Neutrophil (primary cell): ENCODE results near the gene IFNL2.
"Not testable (repeated sequence)": the region's sequence is repeated elsewhere in the genome, so short reads cannot be mapped to it uniquely, and the experiment has no call there.

ENCODE experiments used
- H3K27ac ChIP-seq: fragments of 200-600 bp; sonication (generic); 2 replicates; pipeline ENCODE4 v1.5.1; 2016; ENCODE audit warnings: mild to moderate bottlenecking, moderate library complexity
- H3K27me3 ChIP-seq: fragments of 200-600 bp; sonication (generic); 2 replicates; pipeline ENCODE4 v1.6.0; 2016; ENCODE audit warnings: mild to moderate bottlenecking
- H3K36me3 ChIP-seq: fragments of 200-600 bp; sonication (generic); 2 replicates; pipeline ENCODE4 v1.5.1; 2017
- H3K4me1 ChIP-seq, 2 experiments: fragments of 200-600 bp in 1 of 2; sonication (generic) in 1 of 2; 1 replicate in 1 of 2; 2 replicates in 1 of 2; pipeline versions ENCODE4 v1.5.1 to v1.6.1; 2013 to 2016; ENCODE audit warnings: low read depth in 1 of 2, low read length in 1 of 2, mild to moderate bottlenecking in 1 of 2, moderate library complexity in 1 of 2; ENCODE audit not compliant: control insufficient read depth in 1 of 2, insufficient read depth in 1 of 2
- H3K4me3 ChIP-seq, 2 experiments: fragments of 200-600 bp in 1 of 2; sonication (generic) in 1 of 2; 1 replicate in 1 of 2; 2 replicates in 1 of 2; pipeline ENCODE4 v1.5.1; 2013 to 2016; ENCODE audit warnings: low read depth in 1 of 2, low read length in 1 of 2, mild to moderate bottlenecking in 1 of 2, moderate library complexity in 1 of 2
- H3K9me3 ChIP-seq: fragments of 200-600 bp; sonication (generic); 2 replicates; pipeline ENCODE4 v1.5.1; 2016
- TF ChIP-seq, protein P1 (sequence below): fragments of 200-600 bp; sonication (generic); IDR thresholded peaks from 2 replicates; pipeline ENCODE4 v1.5.1; 2016; ENCODE audit warnings: antibody characterized with exemption

IFNL2 gene

DNA sequence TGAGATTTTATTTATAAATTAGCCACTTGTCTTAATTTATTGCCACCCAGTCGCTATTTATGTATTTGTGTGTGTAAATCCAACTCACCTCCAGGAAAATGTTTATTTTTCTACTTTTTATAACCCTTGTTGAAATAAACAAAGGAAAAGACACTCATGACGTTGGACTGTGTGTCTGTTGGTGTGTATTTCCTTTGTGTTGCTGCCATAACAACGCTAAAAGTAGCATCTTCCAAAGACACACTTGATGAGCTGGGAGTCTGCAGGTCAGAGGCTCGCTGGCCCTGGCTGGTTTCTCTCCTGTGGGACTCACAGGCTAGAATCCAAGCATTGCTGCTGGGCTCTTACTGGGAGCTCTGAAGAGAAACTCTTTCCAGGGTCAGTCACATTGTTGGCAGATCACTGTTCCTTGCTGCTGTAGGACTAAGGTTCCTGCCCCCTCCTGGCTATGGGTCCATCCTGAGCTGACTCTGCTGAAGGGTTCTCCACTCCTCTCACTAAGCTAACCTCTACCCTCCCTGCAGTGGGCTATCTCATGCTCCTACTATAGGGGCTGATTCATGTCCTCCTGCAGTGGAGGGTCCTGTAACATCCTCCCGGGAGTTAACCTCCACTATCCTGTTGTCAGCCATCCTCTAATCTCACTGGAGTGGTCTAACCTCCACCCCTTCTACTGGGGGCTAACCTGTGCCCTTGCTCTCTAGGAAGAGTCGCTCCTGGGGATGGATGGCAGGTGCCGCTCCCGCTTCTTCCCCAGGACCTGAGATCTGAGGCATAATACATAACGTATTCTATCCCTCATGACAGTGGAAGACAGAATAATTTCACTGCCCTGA lies 2.1 kb downstream of the IFNL2 start:
- H3K36me3 ChIP-seq = no peaks in the 10 kb centered on the region
- H3K27ac ChIP-seq = no peak overlapping the region
- TF ChIP-seq, protein P1, sequence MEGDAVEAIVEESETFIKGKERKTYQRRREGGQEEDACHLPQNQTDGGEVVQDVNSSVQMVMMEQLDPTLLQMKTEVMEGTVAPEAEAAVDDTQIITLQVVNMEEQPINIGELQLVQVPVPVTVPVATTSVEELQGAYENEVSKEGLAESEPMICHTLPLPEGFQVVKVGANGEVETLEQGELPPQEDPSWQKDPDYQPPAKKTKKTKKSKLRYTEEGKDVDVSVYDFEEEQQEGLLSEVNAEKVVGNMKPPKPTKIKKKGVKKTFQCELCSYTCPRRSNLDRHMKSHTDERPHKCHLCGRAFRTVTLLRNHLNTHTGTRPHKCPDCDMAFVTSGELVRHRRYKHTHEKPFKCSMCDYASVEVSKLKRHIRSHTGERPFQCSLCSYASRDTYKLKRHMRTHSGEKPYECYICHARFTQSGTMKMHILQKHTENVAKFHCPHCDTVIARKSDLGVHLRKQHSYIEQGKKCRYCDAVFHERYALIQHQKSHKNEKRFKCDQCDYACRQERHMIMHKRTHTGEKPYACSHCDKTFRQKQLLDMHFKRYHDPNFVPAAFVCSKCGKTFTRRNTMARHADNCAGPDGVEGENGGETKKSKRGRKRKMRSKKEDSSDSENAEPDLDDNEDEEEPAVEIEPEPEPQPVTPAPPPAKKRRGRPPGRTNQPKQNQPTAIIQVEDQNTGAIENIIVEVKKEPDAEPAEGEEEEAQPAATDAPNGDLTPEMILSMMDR = no peak
- H3K4me1 ChIP-seq = no peaks in the 10 kb centered on the region
- no peaks in the 10 kb centered on the region for H3K9me3 ChIP-seq
- H3K4me3 ChIP-seq = no peak overlapping the region
- H3K27me3 ChIP-seq = peaks cover 27% of the 10 kb centered on the region

GRCh38 chr19:39273859-39274258 lies 5.7 kb downstream of the IFNL2 start:
- H3K27me3 ChIP-seq, H3K27ac ChIP-seq, H3K4me3 ChIP-seq, H3K4me1 ChIP-seq, H3K36me3 ChIP-seq, H3K9me3 ChIP-seq: not testable (repeated sequence)

DNA sequence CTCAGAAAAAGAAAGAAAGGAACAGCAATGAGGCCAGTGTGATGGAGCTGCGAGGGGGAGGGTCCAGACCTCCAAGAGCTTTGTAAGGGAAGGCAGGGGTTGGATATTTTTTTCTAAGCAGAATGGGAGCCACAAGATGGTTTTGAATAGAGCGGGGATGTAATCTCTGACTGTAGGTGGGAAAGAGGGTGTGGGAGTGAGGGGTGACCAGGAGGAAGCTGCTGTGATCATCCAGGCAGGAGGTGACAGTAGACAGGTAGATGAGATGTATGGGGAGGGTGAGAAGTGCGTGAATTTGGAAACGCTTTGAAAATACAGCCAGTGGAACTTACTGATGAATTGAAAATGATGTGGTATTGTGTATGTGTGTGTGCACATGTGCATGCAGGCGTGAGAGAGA lies 7.4 kb downstream of the IFNL2 start:
- Histone ChIP-seq H3K36me3 (no peaks in the 10 kb centered on the region), H3K27ac (no peak overlapping the region), H3K9me3 (no peaks in the 10 kb centered on the region), H3K4me1 (no peaks in the 10 kb centered on the region), H3K4me3 (no peak overlapping the region), H3K27me3 (no peaks in the 10 kb centered on the region)
- TF ChIP-seq, protein P1 = no peak

GRCh38 chr19:39276740-39277139 lies 8.5 kb downstream of the IFNL2 start:
- Histone ChIP-seq H3K36me3 (no peaks in the 10 kb centered on the region), H3K27me3 (peaks cover 4% of the 10 kb centered on the region), H3K9me3 (no peaks in the 10 kb centered on the region), H3K4me1 (no peaks in the 10 kb centered on the region), H3K4me3 (no peak overlapping the region), H3K27ac (no peak overlapping the region)
- TF ChIP-seq, protein P1 = no peak

DNA sequence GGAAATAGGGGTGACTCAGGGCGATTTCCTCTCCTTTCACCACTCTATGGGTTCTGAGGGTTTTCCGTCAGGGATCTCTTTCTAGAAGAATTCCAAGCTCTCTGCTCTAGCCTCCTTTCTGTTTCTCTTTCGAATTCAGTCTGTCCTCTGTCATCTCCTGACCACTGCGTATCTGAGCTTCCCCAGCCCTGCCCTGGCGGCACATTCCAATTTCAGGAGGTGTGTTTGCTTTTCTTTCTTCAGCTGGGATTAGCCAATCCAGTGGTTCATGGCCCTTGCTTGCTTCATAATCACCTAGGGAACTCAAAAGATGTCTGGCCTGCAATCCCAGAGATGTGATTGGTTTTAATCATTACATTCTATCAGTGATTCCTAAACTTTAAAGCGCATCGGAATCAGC lies 9.4 kb downstream of the IFNL2 start:
- Histone ChIP-seq H3K27me3 (peaks cover 6% of the 10 kb centered on the region), H3K27ac (no peak overlapping the region), H3K4me1 (no peaks in the 10 kb centered on the region), H3K36me3 (no peaks in the 10 kb centered on the region), H3K4me3 (no peak overlapping the region), H3K9me3 (no peaks in the 10 kb centered on the region)
- TF ChIP-seq, protein P1 = no peak

DNA sequence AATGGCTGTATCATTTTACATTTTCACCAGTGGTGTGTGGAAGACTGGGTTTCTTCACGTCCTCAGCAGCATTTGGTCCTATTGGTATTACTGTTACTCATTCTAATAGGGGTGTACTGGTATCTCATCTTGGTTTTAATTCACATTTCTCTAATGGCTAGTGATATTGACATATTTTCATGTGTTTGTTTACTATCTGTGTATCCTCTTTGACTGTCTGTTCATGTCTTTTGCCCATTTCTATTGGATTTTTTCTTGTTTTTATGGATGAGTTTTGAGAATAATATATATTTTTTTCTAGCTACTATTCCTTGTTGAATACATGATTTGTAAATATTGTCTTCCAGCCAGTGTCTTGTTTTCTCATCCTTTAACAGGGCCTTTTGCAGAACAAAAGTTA lies 13.8 kb downstream of the IFNL2 start:
- no peaks in the 10 kb centered on the region for H3K4me1 ChIP-seq
- H3K27ac ChIP-seq = no peak overlapping the region
- H3K27me3 ChIP-seq = peaks cover 29% of the 10 kb centered on the region
- TF ChIP-seq, protein P1 = no peak
- H3K9me3 ChIP-seq = no peaks in the 10 kb centered on the region
- H3K36me3 ChIP-seq = no peaks in the 10 kb centered on the region
- no peak overlapping the region for H3K4me3 ChIP-seq
